Left ventricle myocardium inferior (tissue), 1 donor: ENCODE data around the gene KCNJ15. TPM values are rescaled to one million over a fixed set of nuclear protein-coding genes. Genes with fewer than 3 reads are reported as not detected.
A peak's percentile ranks its signal among the peaks of the same experiment; 100 is the strongest.

Source experiments
- DNase-seq: peaks from one replicate; pipeline ENCODE4 v3.0.0-alpha.2; 2020
- H3K27ac ChIP-seq: fragments of 200-600 bp; replicated peaks from 2 replicates; pipeline ENCODE4 v1.8.0; 2021
- H3K27me3 ChIP-seq: fragments of 200-600 bp; 2 replicates; pipeline ENCODE4 v1.8.0; 2021; ENCODE audit warnings: low read depth
- H3K36me3 ChIP-seq: fragments of 200-600 bp; 2 replicates; pipeline ENCODE4 v1.8.0; 2021
- H3K4me1 ChIP-seq: fragments of 200-600 bp; 2 replicates; pipeline ENCODE4 v1.8.0; 2021
- H3K4me3 ChIP-seq: fragments of 200-600 bp; 2 replicates; pipeline ENCODE4 v1.8.0; 2021; ENCODE audit warnings: mild to moderate bottlenecking, moderate library complexity
- H3K9me3 ChIP-seq: fragments of 200-600 bp; replicated peaks from 2 replicates; pipeline ENCODE4 v1.8.0; 2021
- intact Hi-C: fragments of 100-400 bp; cut with micrococcal nuclease; formaldehyde crosslinking; loops from one replicate; pipeline ENCODE4 v1.11.0; 2022
- total RNA-seq: library from RNA; stranded (reverse); fragmentation: NEBNext Ultra II Directional; extraction: Animal tissue kit (Norgen Biotek cat#: 25700); gene quantifications from one replicate; pipeline ENCODE4 v1.2.1, GENCODE V29; 2021
- TF ChIP-seq, protein P1 (sequence below): fragments of 200-600 bp; IDR thresholded peaks from 2 replicates; pipeline ENCODE4 v1.8.0; 2021; ENCODE audit warnings: antibody characterized with exemption, mild to moderate bottlenecking, borderline replicate concordance
- donor health status: DM: no; HTN: yes; CAD: no; lungs with severe emphysema.

The KCNJ15 gene
- total RNA-seq, 1 donor from 2014 or later: 0.30 TPM

DNA sequence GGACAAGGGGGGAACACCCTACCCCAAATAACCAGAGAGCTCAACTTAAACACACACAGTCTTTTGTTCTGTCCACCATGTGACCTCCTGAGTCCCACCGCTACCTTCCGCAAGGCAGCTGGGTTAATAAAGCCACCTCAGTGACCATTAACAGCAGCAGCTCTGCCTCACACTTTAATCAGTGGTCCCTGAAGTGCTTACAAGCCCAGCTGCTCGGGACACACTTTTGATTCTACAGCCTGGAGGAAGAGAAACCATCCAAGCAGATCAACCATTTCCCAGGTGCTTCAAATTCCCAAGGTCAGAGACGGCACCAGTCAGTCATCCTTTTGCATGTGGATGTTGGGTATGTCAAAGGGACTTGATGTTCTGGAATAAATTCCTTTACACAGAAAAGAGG, 70.1 kb downstream of the KCNJ15 start:
- Histone ChIP-seq H3K36me3 (no peaks in the 10 kb centered on the region), H3K27ac (no peak overlapping the region), H3K4me1 (peaks cover 7% of the 10 kb centered on the region), H3K9me3 (no peaks in the 10 kb centered on the region), H3K4me3 (no peak overlapping the region), H3K27me3 (peaks cover 17% of the 10 kb centered on the region)
- TF ChIP-seq, protein P1, sequence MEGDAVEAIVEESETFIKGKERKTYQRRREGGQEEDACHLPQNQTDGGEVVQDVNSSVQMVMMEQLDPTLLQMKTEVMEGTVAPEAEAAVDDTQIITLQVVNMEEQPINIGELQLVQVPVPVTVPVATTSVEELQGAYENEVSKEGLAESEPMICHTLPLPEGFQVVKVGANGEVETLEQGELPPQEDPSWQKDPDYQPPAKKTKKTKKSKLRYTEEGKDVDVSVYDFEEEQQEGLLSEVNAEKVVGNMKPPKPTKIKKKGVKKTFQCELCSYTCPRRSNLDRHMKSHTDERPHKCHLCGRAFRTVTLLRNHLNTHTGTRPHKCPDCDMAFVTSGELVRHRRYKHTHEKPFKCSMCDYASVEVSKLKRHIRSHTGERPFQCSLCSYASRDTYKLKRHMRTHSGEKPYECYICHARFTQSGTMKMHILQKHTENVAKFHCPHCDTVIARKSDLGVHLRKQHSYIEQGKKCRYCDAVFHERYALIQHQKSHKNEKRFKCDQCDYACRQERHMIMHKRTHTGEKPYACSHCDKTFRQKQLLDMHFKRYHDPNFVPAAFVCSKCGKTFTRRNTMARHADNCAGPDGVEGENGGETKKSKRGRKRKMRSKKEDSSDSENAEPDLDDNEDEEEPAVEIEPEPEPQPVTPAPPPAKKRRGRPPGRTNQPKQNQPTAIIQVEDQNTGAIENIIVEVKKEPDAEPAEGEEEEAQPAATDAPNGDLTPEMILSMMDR: no peak
- intact Hi-C loops: no loop called here
- no peak for DNase-seq

DNA sequence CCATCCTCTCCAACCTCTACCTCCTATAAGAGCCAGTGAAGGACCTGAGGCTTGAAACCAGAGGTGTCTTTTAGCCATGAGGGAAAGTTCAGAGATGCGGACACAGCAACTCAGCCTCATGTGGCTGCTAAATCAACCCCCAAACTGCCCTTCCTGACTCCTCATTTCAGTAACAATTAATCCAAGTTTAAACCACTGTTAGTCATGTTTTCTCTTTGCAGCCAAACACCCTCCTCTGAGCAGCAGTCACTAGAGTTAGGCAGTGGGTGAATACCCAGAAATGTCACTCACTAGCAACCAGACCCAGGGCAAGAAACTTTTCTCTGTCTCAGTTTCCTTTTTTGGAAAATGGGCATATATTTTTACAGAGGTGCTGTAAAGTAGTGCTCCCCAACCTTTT, 71.2 kb downstream of the KCNJ15 start:
- peaks cover 17% of the 10 kb centered on the region for H3K27me3 ChIP-seq
- no peak for DNase-seq
- no peak overlapping the region for H3K4me3 ChIP-seq
- H3K9me3 ChIP-seq: no peaks in the 10 kb centered on the region
- H3K27ac ChIP-seq: no peak overlapping the region
- intact Hi-C loops: no loop called here
- TF ChIP-seq, protein P1: no peak
- H3K36me3 ChIP-seq: no peaks in the 10 kb centered on the region
- peaks cover 7% of the 10 kb centered on the region for H3K4me1 ChIP-seq

DNA sequence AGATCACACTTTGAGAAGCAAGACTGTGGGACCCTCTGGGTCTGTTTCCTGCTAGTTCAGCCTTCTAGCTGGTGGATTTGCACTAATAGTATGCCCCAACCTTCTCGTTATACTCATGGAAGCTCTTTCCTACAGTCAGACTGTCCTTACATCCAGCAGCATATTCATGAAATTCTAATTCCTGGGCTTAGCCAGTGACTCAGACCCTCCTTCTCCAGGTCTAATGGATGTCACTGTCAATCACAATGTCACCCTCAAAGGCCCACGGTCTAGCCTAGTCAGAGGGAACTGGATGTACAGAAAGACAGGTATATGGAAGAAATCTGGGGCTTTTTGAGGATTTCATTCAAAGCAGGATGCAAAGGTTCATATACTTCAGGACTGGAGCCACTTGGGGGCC, 72.4 kb downstream of the KCNJ15 start:
- H3K36me3 ChIP-seq: no peaks in the 10 kb centered on the region
- no peak for DNase-seq
- H3K9me3 ChIP-seq: no peaks in the 10 kb centered on the region
- H3K4me1 ChIP-seq: peaks cover 7% of the 10 kb centered on the region
- intact Hi-C loops: no loop called here
- H3K27ac ChIP-seq: no peak overlapping the region
- TF ChIP-seq, protein P1: no peak
- no peak overlapping the region for H3K4me3 ChIP-seq
- peaks cover 17% of the 10 kb centered on the region for H3K27me3 ChIP-seq

DNA sequence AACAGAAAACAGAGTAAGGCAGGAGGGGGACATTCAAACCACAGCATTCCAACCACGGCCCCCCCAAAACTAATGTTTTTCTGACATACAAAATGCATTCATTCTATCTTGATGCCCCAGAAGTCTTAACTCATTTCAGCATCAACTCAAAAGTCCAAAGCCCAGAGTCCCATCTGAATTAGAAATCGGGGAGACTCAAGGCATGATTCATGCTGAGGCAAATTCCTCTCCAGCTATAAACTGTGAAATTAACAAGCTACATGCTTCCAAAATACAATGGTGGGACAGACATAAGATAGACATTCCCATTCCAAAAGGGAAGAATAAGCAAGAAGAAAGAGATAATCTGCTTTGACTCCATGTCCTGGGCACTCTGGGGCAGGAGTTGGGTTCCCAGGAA, 73.9 kb downstream of the KCNJ15 start:
- DNase-seq: no peak
- intact Hi-C loops: no loop called here
- Histone ChIP-seq H3K9me3 (no peaks in the 10 kb centered on the region), H3K27me3 (peaks cover 2% of the 10 kb centered on the region), H3K27ac (no peak overlapping the region), H3K4me3 (no peak overlapping the region), H3K36me3 (no peaks in the 10 kb centered on the region), H3K4me1 (peaks cover 7% of the 10 kb centered on the region)
- TF ChIP-seq, protein P1: no peak

DNA sequence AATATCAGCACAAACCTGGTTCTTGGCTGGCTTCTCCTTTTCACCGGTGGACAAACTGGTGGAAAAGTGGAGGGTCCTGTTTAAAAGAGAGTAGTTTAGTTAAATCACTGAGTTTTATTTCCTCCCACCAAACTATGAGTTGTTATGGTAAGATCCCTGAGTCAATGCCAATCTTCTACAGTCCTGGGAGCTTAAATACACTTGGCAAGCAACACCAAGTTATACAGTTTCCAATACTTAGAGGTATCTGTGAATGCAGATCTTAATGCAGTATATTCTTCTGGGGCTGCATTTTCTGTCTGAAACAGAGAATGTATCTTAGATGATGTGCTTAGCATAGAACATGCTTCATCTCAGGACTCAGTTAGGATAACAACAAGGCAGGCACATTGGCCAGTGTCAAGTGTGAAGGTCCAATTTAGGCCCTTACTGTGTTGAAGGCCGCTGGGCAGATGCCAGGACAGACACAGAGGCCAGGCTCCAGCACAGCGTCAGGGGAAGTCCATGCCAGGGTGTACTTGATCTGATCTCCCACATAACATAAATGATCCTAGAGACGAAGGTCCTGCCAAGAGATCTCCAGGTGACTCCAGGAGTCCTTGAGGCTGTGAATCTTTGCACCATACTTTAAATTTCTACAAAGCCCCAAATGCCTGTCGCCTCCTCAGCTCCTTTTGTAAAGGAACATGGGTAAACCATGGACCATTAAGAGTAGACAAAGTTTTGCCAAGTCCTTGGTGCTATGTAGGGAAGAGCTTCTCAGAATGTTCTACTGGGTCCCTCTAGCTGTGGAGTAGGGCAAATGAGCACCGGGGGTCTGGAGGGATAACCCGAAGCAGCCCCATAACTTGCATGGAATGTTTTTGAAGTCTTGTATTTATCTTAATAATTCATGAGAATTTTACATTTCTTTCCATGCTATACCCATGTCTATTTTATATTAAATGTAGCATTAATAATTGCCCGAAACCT, 76.8 kb downstream of the KCNJ15 start:
- no peaks in the 10 kb centered on the region for H3K4me1 ChIP-seq
- no peaks in the 10 kb centered on the region for H3K9me3 ChIP-seq
- no peak overlapping the region for H3K27ac ChIP-seq
- no peaks in the 10 kb centered on the region for H3K36me3 ChIP-seq
- TF ChIP-seq, protein P1: peak; percentile 48
- H3K4me3 ChIP-seq: no peak overlapping the region
- H3K27me3 ChIP-seq: no peaks in the 10 kb centered on the region
- intact Hi-C loops: no loop called here
- peak; percentile 34 for DNase-seq
